ENCODE measurements around the gene PAH. TPM values are rescaled to one million over a fixed set of nuclear protein-coding genes. Genes with fewer than 3 reads are reported as not detected.
"Not testable (repeated sequence)": the region's sequence is repeated elsewhere in the genome, so short reads cannot be mapped to it uniquely, and the experiment has no call there.

PAH gene
- total RNA-seq, 1 experiment from 2014 or later: not detected

DNA sequence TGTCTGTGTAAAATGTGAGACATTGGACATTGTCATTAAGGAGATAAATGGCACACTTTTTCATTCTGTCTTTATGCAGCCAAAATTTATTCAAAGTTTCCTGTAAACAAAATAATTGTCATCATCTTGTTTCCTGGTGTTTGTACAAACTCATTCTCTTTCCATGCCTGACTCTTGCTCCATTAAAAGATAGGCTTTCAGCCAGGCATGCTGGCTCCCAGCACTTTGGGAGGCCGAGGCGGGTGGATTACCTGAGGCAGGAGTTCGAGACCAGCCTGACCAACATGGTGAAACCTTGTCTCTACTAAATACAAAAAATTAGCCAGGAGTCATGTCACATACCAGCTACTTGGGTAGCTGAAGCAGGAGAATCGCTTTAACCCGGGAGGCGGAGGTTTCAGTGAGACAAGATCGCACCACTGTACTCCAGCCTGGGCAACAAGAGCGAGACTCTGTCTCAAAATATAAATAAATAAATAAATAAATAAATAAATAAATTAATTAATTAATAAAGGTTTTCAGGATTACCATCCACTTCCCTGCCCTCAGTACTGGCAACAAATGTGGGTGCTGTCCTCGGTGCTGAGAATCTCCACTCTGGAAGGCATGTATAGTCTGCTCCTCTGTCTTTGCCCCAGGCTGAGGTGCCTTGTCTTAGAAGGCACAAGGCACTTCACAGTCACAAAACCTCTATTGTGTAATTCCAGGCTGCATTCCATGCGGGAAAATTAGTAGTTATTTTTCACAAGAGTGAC, 83.2 kb downstream of the PAH start:
- TF ChIP-seq, protein P1, sequence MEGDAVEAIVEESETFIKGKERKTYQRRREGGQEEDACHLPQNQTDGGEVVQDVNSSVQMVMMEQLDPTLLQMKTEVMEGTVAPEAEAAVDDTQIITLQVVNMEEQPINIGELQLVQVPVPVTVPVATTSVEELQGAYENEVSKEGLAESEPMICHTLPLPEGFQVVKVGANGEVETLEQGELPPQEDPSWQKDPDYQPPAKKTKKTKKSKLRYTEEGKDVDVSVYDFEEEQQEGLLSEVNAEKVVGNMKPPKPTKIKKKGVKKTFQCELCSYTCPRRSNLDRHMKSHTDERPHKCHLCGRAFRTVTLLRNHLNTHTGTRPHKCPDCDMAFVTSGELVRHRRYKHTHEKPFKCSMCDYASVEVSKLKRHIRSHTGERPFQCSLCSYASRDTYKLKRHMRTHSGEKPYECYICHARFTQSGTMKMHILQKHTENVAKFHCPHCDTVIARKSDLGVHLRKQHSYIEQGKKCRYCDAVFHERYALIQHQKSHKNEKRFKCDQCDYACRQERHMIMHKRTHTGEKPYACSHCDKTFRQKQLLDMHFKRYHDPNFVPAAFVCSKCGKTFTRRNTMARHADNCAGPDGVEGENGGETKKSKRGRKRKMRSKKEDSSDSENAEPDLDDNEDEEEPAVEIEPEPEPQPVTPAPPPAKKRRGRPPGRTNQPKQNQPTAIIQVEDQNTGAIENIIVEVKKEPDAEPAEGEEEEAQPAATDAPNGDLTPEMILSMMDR (IDR thresholded peaks at IDR 0.05; ENCODE audit: unreplicated experiment): no peak
- CTCF ChIA-PET: interaction anchor here (0.8 to 1.2 kb wide), 2 partner anchors 17 to 21 kb away, joined by 3 to 4 read pairs; no protein-coding TSS in a partner anchor
- BruUV-seq (replicated peaks): no TSS peak
- intact Hi-C loops (cut with micrococcal nuclease): no loop called here
- POLR2A ChIA-PET: no interaction called here
- peak; percentile 45 for DNase-seq (ENCODE audit: unreplicated experiment)
- Mint-ChIP-seq H3K4me1 (ENCODE audit: insufficient read depth, unreplicated experiment) (no peaks in the 10 kb centered on the region), H3K27ac (ENCODE audit: low read depth, unreplicated experiment) (no peak overlapping the region), H3K36me3 (ENCODE audit: insufficient read depth, unreplicated experiment) (peaks cover 4% of the 10 kb centered on the region), H3K27me3 (ENCODE audit: insufficient read depth, unreplicated experiment) (no peaks in the 10 kb centered on the region), H3K4me3 (ENCODE audit: unreplicated experiment) (no peak overlapping the region), H3K9me3 (ENCODE audit: unreplicated experiment) (no peaks in the 10 kb centered on the region)

- POLR2A ChIA-PET; H3K4me3 Mint-ChIP-seq (ENCODE audit: unreplicated experiment); H3K9me3 Mint-ChIP-seq (ENCODE audit: unreplicated experiment); intact Hi-C loops (cut with micrococcal nuclease); H3K36me3 Mint-ChIP-seq (ENCODE audit: insufficient read depth, unreplicated experiment); BruUV-seq (replicated peaks); H3K27ac Mint-ChIP-seq (ENCODE audit: low read depth, unreplicated experiment); H3K27me3 Mint-ChIP-seq (ENCODE audit: insufficient read depth, unreplicated experiment); H3K4me1 Mint-ChIP-seq (ENCODE audit: insufficient read depth, unreplicated experiment); DNase-seq (ENCODE audit: unreplicated experiment): not testable (repeated sequence)
- CTCF ChIA-PET: interaction anchor here (1.2 kb wide), 1 partner anchor 16 kb away, joined by 4 read pairs; no protein-coding TSS in a partner anchor
Observed at GRCh38 chr12:102832826-102833225, 84.2 kb downstream of the PAH start.

DNA sequence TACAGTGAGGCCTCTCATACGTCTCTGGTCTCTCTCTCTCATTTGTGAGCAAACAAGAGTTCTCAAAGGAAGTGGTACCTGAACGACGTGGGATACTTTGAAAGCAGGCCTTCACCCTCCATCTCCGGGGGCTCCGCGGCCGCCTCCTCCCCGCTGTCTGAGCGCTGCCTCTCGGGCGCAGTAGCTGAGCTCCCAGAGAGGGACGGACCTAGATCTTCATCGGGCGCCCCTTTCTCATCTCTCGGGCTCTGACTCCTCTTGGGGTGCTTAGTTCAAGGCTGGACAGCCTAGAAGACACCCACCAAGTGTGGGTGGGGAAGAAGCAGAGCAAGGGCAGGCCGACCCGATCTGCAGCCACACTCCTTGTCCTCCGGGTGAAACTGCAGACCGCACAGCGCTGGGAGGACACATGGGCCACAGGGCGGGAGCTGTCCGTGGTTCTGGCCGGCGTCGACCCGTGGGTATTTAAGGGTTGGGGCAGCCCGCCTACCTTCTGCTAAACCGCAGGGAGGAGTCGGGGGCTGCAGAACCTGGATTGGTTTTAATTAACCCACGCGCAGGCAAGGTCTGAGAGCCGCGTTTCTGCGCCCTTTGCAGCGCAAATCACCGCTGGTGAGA, 92.7 kb downstream of the PAH start:
- H3K27me3 Mint-ChIP-seq (ENCODE audit: insufficient read depth, unreplicated experiment): no peaks in the 10 kb centered on the region

GRCh38 chr12:102821149-102821548, 95.9 kb downstream of the PAH start:
- ChIA-PET CTCF (interaction anchor here (0.6 to 1.5 kb wide), 4 partner anchors 10 to 58 kb away, joined by 3 to 7 read pairs (median 3); no protein-coding TSS in a partner anchor), POLR2A (no interaction called here)
- H3K4me3 Mint-ChIP-seq (ENCODE audit: unreplicated experiment): no peak overlapping the region
- H3K4me1 Mint-ChIP-seq (ENCODE audit: insufficient read depth, unreplicated experiment): no peaks in the 10 kb centered on the region
- TF ChIP-seq, protein P1 (IDR thresholded peaks at IDR 0.05; ENCODE audit: unreplicated experiment): no peak
- intact Hi-C loops (cut with micrococcal nuclease): no loop called here
- no peak for DNase-seq (ENCODE audit: unreplicated experiment)
- H3K9me3 Mint-ChIP-seq (ENCODE audit: unreplicated experiment): no peaks in the 10 kb centered on the region
- BruUV-seq (replicated peaks): no TSS peak
- H3K36me3 Mint-ChIP-seq (ENCODE audit: insufficient read depth, unreplicated experiment): no peaks in the 10 kb centered on the region
- no peak overlapping the region for H3K27ac Mint-ChIP-seq (ENCODE audit: low read depth, unreplicated experiment)
- no peaks in the 10 kb centered on the region for H3K27me3 Mint-ChIP-seq (ENCODE audit: insufficient read depth, unreplicated experiment)

More for the DNA sequence above, 92.7 kb downstream of the PAH start:
- peak; percentile 22 for DNase-seq (ENCODE audit: unreplicated experiment)
- Mint-ChIP-seq H3K27ac (ENCODE audit: low read depth, unreplicated experiment) (no peak overlapping the region), H3K9me3 (ENCODE audit: unreplicated experiment) (no peaks in the 10 kb centered on the region), H3K4me1 (ENCODE audit: insufficient read depth, unreplicated experiment) (no peaks in the 10 kb centered on the region), H3K4me3 (ENCODE audit: unreplicated experiment) (no peak overlapping the region), H3K36me3 (ENCODE audit: insufficient read depth, unreplicated experiment) (no peaks in the 10 kb centered on the region)
- CTCF ChIA-PET: interaction anchor here (0.6 to 1.9 kb wide), 2 partner anchors 8 to 908 kb away, joined by 3 to 6 read pairs; no protein-coding TSS in a partner anchor
- POLR2A ChIA-PET: interaction anchor here (0.6 kb wide), 1 partner anchor 86 kb away, joined by 3 read pairs; no protein-coding TSS in a partner anchor
- BruUV-seq (replicated peaks): no TSS peak
- TF ChIP-seq, protein P1 (IDR thresholded peaks at IDR 0.05; ENCODE audit: unreplicated experiment): no peak
- intact Hi-C loops (cut with micrococcal nuclease): no loop called here
